ENCODE results near the gene UBE2L3. TPM values are rescaled to one million over a fixed set of nuclear protein-coding genes. Genes with fewer than 3 reads are reported as not detected.
"Not testable (repeated sequence)": the region's sequence is repeated elsewhere in the genome, so short reads cannot be mapped to it uniquely, and the experiment has no call there.

Gene UBE2L3
- total RNA-seq, 1 donor from 2014 or later, result 22.0 TPM

DNA sequence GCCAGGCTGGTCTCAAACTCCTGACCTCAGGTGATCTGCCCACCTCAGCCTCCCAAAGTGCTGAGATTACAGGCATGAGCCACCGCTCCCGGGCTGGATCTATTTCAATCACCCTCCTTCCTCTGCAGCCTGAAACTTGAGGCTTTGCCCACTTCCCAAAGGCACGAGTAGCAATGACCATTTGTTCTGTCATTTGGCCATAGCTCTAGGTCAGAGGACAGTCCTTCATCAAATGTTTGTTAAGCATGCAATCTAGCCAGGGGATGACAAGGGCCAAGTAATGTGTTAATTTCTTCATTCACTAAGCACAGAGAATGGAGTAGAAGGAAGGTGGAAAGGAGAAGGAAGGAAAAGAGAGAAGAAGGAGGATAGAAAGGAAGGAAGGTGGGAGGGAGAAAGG, 6.9 kb upstream of the UBE2L3 start:
- H3K4me1 ChIP-seq; H3K27ac ChIP-seq; DNase-seq (ENCODE audit: low spot score in 2 of 2); H3K9me3 ChIP-seq; intact Hi-C loops (cut with DNase I); H3K36me3 ChIP-seq; H3K27me3 ChIP-seq; H3K4me3 ChIP-seq: not testable (repeated sequence)

DNA sequence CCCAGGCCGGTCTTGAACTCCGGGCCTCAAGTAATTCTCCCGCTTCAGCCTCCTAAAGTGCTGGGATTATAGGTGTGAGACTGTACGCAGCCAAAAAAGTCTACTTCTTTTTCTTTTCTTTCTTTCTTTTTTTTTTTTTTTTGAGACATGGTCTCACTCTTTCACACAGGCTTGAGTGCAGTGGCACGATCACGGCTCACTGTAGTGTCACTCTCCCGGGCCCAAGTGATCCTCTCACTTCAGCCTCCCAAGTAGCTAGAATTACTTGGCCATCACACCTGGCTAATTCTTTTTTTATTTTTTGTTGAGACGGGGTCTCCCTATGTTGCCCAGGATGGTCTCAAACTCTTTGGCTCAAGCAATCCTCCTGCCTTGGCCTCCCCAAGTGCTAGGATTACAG, 3.6 kb upstream of the UBE2L3 start:
- intact Hi-C loops (cut with DNase I), result no loop called here
- Histone ChIP-seq H3K27me3 (no peaks in the 10 kb centered on the region), H3K9me3 (no peaks in the 10 kb centered on the region), H3K4me3 (no peak overlapping the region), H3K4me1 (peaks cover 0 to 5% of the 10 kb centered on the region in 2 donors), H3K36me3 (no peaks in the 10 kb centered on the region), H3K27ac (no peak overlapping the region)
- TF ChIP-seq, protein P1, sequence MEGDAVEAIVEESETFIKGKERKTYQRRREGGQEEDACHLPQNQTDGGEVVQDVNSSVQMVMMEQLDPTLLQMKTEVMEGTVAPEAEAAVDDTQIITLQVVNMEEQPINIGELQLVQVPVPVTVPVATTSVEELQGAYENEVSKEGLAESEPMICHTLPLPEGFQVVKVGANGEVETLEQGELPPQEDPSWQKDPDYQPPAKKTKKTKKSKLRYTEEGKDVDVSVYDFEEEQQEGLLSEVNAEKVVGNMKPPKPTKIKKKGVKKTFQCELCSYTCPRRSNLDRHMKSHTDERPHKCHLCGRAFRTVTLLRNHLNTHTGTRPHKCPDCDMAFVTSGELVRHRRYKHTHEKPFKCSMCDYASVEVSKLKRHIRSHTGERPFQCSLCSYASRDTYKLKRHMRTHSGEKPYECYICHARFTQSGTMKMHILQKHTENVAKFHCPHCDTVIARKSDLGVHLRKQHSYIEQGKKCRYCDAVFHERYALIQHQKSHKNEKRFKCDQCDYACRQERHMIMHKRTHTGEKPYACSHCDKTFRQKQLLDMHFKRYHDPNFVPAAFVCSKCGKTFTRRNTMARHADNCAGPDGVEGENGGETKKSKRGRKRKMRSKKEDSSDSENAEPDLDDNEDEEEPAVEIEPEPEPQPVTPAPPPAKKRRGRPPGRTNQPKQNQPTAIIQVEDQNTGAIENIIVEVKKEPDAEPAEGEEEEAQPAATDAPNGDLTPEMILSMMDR (IDR thresholded peaks at IDR 0.05), result no peak
- DNase-seq (ENCODE audit: low spot score in 2 of 2), result no peak

DNA sequence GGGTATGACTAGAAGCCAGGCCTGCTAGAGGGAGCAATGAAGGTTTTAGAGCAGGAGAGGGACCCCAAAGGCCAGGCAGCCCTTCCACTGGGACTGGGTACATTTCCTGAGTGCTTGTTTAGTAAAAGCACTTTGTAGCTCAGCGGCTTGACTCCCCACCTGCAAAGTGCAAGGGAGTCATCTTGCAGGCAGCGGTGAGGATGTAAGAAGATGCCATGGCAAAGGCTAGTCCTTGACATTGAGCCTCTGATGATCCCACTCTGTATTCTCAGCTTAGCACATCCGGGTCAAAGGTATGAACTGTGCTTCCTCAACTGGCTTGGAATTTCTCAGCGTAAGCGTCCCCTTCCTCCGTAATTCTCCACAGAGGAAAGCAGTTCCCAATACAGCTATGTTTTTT, 3.1 kb upstream of the UBE2L3 start:
- no peaks in the 10 kb centered on the region for H3K9me3 ChIP-seq
- H3K27ac ChIP-seq, result no peak overlapping the region
- DNase-seq (ENCODE audit: low spot score in 2 of 2), result no peak
- H3K27me3 ChIP-seq, result no peaks in the 10 kb centered on the region
- no peaks in the 10 kb centered on the region for H3K36me3 ChIP-seq
- intact Hi-C loops (cut with DNase I), result no loop called here
- H3K4me3 ChIP-seq, result no peak overlapping the region
- peaks cover 0 to 10% of the 10 kb centered on the region in 2 donors for H3K4me1 ChIP-seq
- TF ChIP-seq, protein P1 (IDR thresholded peaks at IDR 0.05), result no peak

DNA sequence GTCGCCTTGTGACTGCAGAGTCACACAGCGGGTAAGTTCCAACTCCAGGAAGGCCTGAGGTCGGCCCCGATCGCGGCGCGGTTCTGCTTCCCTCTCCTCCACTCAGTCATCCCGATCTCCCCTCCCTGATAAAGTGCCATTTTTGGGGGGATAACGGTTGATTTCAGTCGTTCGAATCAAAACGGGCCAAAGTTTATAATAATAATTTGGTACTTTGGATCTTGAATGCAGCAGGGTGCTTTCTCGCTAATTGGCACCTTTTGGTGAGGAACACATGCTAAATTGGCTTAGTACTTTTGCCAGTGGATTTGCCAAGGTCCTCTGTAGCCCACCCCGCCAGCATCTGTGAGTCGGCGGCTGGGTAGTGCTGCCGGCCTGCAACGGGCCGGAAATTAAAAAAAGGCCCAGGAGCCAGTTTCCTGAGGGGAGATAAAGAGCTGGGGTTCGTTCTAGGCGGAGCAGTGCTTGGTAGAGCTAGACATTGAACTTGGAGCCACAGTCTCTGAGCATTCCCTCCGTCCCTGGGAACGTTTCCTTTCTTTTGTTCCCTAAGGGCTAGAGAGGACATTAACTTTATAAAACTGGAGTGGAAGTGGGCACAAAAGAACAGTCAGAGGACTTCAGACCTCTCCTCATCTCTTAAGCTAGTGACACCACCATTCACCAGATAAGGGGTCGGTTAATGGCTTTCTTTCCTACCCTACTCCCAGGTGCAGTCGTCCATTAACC, 997 bp downstream of the UBE2L3 start:
- no peaks in the 10 kb centered on the region for H3K36me3 ChIP-seq
- peak overlapping the region; percentile 86 to 91 for H3K27ac ChIP-seq
- no peaks in the 10 kb centered on the region for H3K9me3 ChIP-seq
- peak overlapping the region; percentile 79 to 86 for H3K4me3 ChIP-seq
- DNase-seq (ENCODE audit: low spot score in 2 of 2), result peak in 1 of 2 donors; percentile 64
- intact Hi-C loops (cut with DNase I), result loop anchor here (2.0 kb wide), 1 partner anchor 60 kb away; no protein-coding TSS in a partner anchor
- TF ChIP-seq, protein P1 (IDR thresholded peaks at IDR 0.05), result no peak
- H3K27me3 ChIP-seq, result no peaks in the 10 kb centered on the region
- peaks cover 4 to 19% of the 10 kb centered on the region in 2 donors for H3K4me1 ChIP-seq

DNA sequence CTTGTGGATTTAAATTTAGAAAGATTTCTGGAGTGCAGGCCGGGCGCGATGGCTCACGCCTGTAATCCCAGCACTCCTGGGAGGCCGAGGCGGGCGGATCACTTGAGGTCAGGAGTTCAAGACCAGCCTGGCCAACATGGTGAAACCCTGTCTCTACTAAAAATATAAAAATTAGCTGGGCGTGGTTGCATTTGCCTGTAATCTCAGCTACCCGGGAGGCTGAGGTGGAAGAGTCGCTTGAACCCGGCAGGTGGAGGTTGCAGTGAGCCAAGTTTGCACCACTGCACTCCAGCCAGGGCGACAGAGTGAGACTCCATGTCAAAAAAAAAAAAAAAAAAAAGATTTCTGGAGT, 1.5 kb downstream of the UBE2L3 start:
- H3K9me3 ChIP-seq; H3K36me3 ChIP-seq; DNase-seq (ENCODE audit: low spot score in 2 of 2); H3K27me3 ChIP-seq; H3K27ac ChIP-seq: not testable (repeated sequence)
- Histone ChIP-seq H3K4me1 (peaks cover 4 to 24% of the 10 kb centered on the region in 2 donors), H3K4me3 (peak overlapping the region; percentile 79 to 86)
- intact Hi-C loops (cut with DNase I), result loop anchor here (2.0 kb wide), 1 partner anchor 60 kb away; no protein-coding TSS in a partner anchor

DNA sequence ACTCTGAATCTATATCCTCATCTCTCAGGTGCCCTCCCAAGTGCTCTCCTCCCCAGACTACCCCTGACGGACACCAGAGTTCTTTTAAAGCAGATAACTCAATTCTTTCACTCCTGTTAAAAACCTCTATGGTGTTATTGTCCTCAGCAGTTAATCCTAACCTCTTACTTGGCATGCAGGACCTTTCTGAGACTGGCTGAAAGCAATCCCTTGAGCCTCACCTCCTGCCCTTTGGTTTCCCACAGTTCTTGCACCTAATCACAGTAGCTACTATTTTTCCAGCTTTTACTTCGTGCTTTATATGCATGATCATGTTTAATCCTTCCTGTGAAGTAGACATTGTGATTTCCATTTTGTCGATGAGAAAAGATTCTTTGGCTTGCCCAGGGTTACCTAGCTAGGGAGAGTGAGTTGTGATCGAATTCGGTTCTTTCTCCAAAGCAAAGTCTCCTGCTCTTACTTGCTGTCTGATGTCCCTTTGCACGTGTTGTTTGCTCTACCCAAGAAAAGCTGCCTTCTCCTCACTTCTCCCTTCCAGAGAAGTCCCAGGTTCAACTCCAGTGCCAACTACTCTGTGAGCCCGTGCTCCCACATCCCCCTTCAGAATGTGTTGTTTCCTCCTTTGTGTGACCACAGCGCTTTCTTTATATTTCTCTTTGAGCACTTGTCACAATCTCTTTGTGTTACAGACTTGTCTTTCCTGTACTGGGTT, 2.1 kb downstream of the UBE2L3 start:
- intact Hi-C loops (cut with DNase I), result loop anchor here (2.0 kb wide), 1 partner anchor 59 kb away; no protein-coding TSS in a partner anchor
- Histone ChIP-seq H3K4me1 (peaks cover 8 to 28% of the 10 kb centered on the region in 2 donors), H3K4me3 (peak overlapping the region in 1 of 2 donors; percentile 79), H3K27me3 (no peaks in the 10 kb centered on the region), H3K36me3 (no peaks in the 10 kb centered on the region), H3K9me3 (no peaks in the 10 kb centered on the region), H3K27ac (no peak overlapping the region)
- no peak for DNase-seq (ENCODE audit: low spot score in 2 of 2)
- TF ChIP-seq, protein P1 (IDR thresholded peaks at IDR 0.05), result no peak

All from ascending aorta (tissue), 2 donors.